Stimulated activated CD4-positive, alpha-beta T cell treated with anti-CD3 and anti-CD28 coated beads, Interleukin-1b, Interleukin-23, amount 100 ng/mL, for 1 hour (primary cell): ENCODE data around the gene RNASE7.

Source experiments
- DNase-seq, 2 donors: peaks; one replicate each; pipeline ENCODE4 v3.0.0-alpha.2; 2020; ENCODE audit warnings: low read depth in 2 of 2

Gene RNASE7

GRCh38 chr14:21043387-21043973 is 1.3 kb downstream of the RNASE7 start:
- DNase-seq, result no peak

- no peak for DNase-seq
Observed at GRCh38 chr14:21043974-21044618, 1.9 kb downstream of the RNASE7 start.

GRCh38 chr14:21047378-21047781 is 5.2 kb downstream of the RNASE7 start:
- no peak for DNase-seq

- no peak for DNase-seq
Observed at GRCh38 chr14:21048638-21049037, 6.5 kb downstream of the RNASE7 start.

GRCh38 chr14:21049271-21049673 is 7.1 kb downstream of the RNASE7 start:
- DNase-seq, result no peak

GRCh38 chr14:21050597-21050996 is 8.4 kb downstream of the RNASE7 start:
- no peak for DNase-seq

- no peak for DNase-seq
Observed at GRCh38 chr14:21053184-21054122, 11.3 kb downstream of the RNASE7 start.

- DNase-seq, result no peak
Observed at GRCh38 chr14:21054123-21054767, 12.1 kb downstream of the RNASE7 start.

GRCh38 chr14:21054768-21055145 is 12.6 kb downstream of the RNASE7 start:
- no peak for DNase-seq

GRCh38 chr14:21055432-21056117 is 13.4 kb downstream of the RNASE7 start:
- no peak for DNase-seq

GRCh38 chr14:21056520-21057163 is 14.5 kb downstream of the RNASE7 start:
- no peak for DNase-seq

- no peak for DNase-seq
Observed at GRCh38 chr14:21057803-21058675, 15.9 kb downstream of the RNASE7 start, which contains the start of gene RNASE8. Gene RNASE8 (plus strand): TSS chr14:21057822. CDS start chr14:21057893, 71 bp downstream.

- no peak for DNase-seq
Observed at GRCh38 chr14:21058903-21059302, 16.7 kb downstream of the RNASE7 start.

GRCh38 chr14:21059842-21060613 is 17.9 kb downstream of the RNASE7 start:
- no peak for DNase-seq

- no peak for DNase-seq
Observed at GRCh38 chr14:21060614-21061346, 18.6 kb downstream of the RNASE7 start.

GRCh38 chr14:21061347-21061668 is 19.1 kb downstream of the RNASE7 start:
- DNase-seq, result no peak

- no peak for DNase-seq
Observed at GRCh38 chr14:21063479-21063878, 21.3 kb downstream of the RNASE7 start.

GRCh38 chr14:21066882-21067502 is 24.8 kb downstream of the RNASE7 start:
- no peak for DNase-seq
